Measurements from ENCODE around the gene LIX1L. TPM values are rescaled to one million over a fixed set of nuclear protein-coding genes. Genes with fewer than 3 reads are reported as not detected.

LIX1L gene
- total RNA-seq, 4 donors from 2014 or later, result 3.7 to 10.7 (median 4.5) TPM

DNA sequence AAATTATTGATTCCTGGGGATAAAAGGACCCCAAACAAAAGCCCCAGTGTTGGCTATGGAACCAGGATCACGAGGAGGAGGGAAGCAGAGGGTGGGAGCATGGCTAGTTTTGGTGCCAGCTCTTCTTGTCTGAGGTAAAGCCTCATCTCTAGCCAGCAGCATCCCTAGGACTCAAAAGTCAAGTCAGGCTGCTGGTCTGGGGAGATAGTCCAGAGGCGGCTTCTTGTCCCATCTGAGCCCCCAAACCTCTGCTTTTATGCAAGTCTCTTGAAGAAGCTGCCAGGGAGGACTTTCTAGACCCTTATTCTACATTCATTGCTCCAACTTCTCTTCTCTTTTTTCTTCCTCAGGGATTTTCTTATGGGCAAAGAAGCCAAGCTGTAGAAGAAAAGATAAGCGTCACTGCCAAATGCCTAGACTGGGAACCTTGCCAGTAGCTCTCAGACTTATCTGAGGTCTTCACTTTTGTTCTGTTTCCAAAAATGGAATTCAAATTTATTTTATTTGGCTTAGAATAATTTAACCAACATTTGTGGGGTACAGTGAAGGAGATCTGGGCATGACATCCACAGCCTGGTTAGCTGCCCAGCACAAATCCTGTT, 65.2 kb downstream of the LIX1L start:
- no peak for DNase-seq
- Histone ChIP-seq H3K4me1 (peaks cover 0 to 16% (median 2%) of the 10 kb centered on the region in 4 donors), H3K27ac (peak overlapping the region; percentile 19 to 82 (median 72)), H3K36me3 (no peaks in the 10 kb centered on the region), H3K9me3 (no peaks in the 10 kb centered on the region), H3K4me3 (no peak overlapping the region), H3K27me3 (no peaks in the 10 kb centered on the region)
- TF ChIP-seq, protein P1, sequence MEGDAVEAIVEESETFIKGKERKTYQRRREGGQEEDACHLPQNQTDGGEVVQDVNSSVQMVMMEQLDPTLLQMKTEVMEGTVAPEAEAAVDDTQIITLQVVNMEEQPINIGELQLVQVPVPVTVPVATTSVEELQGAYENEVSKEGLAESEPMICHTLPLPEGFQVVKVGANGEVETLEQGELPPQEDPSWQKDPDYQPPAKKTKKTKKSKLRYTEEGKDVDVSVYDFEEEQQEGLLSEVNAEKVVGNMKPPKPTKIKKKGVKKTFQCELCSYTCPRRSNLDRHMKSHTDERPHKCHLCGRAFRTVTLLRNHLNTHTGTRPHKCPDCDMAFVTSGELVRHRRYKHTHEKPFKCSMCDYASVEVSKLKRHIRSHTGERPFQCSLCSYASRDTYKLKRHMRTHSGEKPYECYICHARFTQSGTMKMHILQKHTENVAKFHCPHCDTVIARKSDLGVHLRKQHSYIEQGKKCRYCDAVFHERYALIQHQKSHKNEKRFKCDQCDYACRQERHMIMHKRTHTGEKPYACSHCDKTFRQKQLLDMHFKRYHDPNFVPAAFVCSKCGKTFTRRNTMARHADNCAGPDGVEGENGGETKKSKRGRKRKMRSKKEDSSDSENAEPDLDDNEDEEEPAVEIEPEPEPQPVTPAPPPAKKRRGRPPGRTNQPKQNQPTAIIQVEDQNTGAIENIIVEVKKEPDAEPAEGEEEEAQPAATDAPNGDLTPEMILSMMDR (IDR thresholded peaks at IDR 0.05), result no peak

GRCh38 chr1:145891587-145892485, 66.0 kb downstream of the LIX1L start:
- Histone ChIP-seq H3K36me3 (no peaks in the 10 kb centered on the region), H3K27me3 (no peaks in the 10 kb centered on the region), H3K27ac (peak overlapping the region; percentile 19 to 82 (median 72)), H3K4me3 (peak overlapping the region in 1 of 4 donors; percentile 6), H3K4me1 (peaks cover 0 to 16% (median 2%) of the 10 kb centered on the region in 4 donors), H3K9me3 (no peaks in the 10 kb centered on the region)
- TF ChIP-seq, protein P1 (IDR thresholded peaks at IDR 0.05), result peak; percentile 66 to 97 (median 90)
- TF ChIP-seq POLR2A (IDR thresholded peaks at IDR 0.05), result peak in 1 of 2 donors; percentile 13
- DNase-seq, result peak; percentile 69 to 95 (median 92)

DNA sequence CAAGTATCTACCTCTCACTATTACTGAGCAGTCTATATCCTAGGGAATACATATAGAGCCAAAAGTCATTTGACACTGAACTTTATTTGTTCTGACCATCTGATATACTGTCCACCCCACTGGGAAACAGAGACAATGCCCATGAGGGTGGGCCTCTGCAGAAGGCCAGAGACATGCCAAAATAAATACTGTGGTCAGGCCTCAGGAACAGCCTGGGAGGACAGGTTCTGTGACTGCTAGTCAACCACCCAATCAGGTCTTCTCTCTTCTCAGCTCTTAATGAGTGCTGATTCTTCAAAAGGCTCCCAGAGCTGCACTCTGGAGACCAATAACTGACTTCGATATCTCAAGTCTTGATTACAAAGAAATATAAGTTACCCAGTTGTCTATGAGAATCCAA, 66.7 kb downstream of the LIX1L start:
- Histone ChIP-seq H3K27me3 (no peaks in the 10 kb centered on the region), H3K4me1 (peaks cover 0 to 21% (median 2%) of the 10 kb centered on the region in 4 donors), H3K9me3 (no peaks in the 10 kb centered on the region), H3K27ac (peak overlapping the region in 3 of 4 donors; percentile 66 to 82 (median 79)), H3K36me3 (no peaks in the 10 kb centered on the region), H3K4me3 (no peak overlapping the region)
- DNase-seq, result no peak
- TF ChIP-seq, protein P1 (IDR thresholded peaks at IDR 0.05), result no peak
- no peak for TF ChIP-seq POLR2A (IDR thresholded peaks at IDR 0.05)

DNA sequence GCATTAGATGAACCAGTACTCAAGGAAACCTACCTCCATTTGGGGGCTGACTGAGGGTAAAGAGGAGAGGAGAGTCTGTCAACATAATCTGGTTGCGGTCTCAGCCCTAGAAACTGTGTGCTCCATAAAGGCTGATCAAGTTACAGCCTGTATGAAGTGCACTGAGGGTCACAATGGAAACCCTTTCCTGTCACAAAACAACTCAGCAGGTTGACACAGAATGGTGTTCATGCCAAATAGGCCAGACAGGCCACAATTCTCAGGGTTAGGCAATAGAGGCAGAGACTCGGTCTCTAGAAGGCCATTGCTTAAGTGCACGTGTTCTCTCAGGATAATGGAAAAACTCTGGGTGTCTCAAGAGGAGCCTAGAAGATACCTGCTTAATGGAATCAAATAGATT, 68.1 kb downstream of the LIX1L start:
- no peaks in the 10 kb centered on the region for H3K27me3 ChIP-seq
- no peaks in the 10 kb centered on the region for H3K9me3 ChIP-seq
- no peak overlapping the region for H3K27ac ChIP-seq
- TF ChIP-seq, protein P1 (IDR thresholded peaks at IDR 0.05), result no peak
- no peak for TF ChIP-seq POLR2A (IDR thresholded peaks at IDR 0.05)
- H3K4me3 ChIP-seq, result no peak overlapping the region
- peaks cover 0 to 27% (median 4%) of the 10 kb centered on the region in 4 donors for H3K4me1 ChIP-seq
- H3K36me3 ChIP-seq, result no peaks in the 10 kb centered on the region
- no peak for DNase-seq

- TF ChIP-seq POLR2A (IDR thresholded peaks at IDR 0.05), result no peak
- TF ChIP-seq, protein P1 (IDR thresholded peaks at IDR 0.05), result no peak
- Histone ChIP-seq H3K4me3 (no peak overlapping the region), H3K4me1 (peaks cover 0 to 26% (median 4%) of the 10 kb centered on the region in 4 donors), H3K27ac (no peak overlapping the region), H3K27me3 (no peaks in the 10 kb centered on the region), H3K36me3 (no peaks in the 10 kb centered on the region), H3K9me3 (no peaks in the 10 kb centered on the region)
- no peak for DNase-seq
Observed at GRCh38 chr1:145887631-145888030, 70.2 kb downstream of the LIX1L start.

Measured in Peyer's patch (tissue), 4 donors.